ENCODE results near the gene IFIT2.
A peak's percentile ranks its signal among the peaks of the same experiment; 100 is the strongest.

Gene IFIT2

DNA sequence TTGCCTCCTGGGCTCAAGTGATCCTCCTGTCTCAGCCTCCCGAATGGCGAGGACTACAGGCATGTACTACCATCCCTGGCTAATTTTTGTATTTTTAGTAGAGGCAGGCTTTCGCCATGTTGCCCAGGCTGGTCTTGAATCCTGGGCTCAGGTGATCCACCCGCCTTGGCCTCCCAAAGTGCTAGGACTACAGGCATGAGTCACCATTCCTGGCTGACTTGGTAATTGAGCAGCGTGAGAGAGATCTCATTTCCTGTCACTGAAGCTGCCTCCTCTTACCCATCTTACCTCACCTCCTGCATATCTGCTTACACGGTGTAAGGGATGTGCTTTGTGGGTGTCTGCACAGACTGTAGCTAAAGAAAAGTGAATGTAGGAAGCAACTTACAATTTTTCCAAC lies 35.6 kb downstream of the IFIT2 start:
- Histone ChIP-seq H3K36me3 (ENCODE audit: low read depth) (no peaks in the 10 kb centered on the region), H3K27ac (ENCODE audit: poor library complexity, severe bottlenecking) (peak overlapping the region; percentile 33), H3K9me3 (ENCODE audit: severe bottlenecking) (no peaks in the 10 kb centered on the region), H3K4me1 (ENCODE audit: insufficient read depth, poor library complexity, severe bottlenecking) (peaks cover 28% of the 10 kb centered on the region), H3K4me3 (ENCODE audit: severe bottlenecking) (no peak overlapping the region), H3K27me3 (ENCODE audit: insufficient read depth, poor library complexity, severe bottlenecking) (no peaks in the 10 kb centered on the region)
- DNase-seq (ENCODE audit: low spot score) (no peak), ATAC-seq (ENCODE audit: low read depth) (peak; percentile 90)
- TF ChIP-seq, protein P1, sequence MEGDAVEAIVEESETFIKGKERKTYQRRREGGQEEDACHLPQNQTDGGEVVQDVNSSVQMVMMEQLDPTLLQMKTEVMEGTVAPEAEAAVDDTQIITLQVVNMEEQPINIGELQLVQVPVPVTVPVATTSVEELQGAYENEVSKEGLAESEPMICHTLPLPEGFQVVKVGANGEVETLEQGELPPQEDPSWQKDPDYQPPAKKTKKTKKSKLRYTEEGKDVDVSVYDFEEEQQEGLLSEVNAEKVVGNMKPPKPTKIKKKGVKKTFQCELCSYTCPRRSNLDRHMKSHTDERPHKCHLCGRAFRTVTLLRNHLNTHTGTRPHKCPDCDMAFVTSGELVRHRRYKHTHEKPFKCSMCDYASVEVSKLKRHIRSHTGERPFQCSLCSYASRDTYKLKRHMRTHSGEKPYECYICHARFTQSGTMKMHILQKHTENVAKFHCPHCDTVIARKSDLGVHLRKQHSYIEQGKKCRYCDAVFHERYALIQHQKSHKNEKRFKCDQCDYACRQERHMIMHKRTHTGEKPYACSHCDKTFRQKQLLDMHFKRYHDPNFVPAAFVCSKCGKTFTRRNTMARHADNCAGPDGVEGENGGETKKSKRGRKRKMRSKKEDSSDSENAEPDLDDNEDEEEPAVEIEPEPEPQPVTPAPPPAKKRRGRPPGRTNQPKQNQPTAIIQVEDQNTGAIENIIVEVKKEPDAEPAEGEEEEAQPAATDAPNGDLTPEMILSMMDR (IDR thresholded peaks at IDR 0.05; ENCODE audit: poor library complexity, severe bottlenecking), result no peak

DNA sequence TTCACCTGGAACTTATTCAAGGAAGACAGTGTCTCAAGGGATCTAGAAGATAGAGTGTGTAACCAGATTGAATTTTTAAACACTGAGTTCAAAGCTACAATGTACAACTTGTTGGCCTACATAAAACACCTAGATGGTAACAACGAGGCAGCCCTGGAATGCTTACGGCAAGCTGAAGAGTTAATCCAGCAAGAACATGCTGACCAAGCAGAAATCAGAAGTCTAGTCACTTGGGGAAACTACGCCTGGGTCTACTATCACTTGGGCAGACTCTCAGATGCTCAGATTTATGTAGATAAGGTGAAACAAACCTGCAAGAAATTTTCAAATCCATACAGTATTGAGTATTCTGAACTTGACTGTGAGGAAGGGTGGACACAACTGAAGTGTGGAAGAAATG lies 36.9 kb downstream of the IFIT2 start:
- peaks cover 19% of the 10 kb centered on the region for H3K4me1 ChIP-seq (ENCODE audit: insufficient read depth, poor library complexity, severe bottlenecking)
- H3K27ac ChIP-seq (ENCODE audit: poor library complexity, severe bottlenecking), result no peak overlapping the region
- H3K36me3 ChIP-seq (ENCODE audit: low read depth), result no peaks in the 10 kb centered on the region
- TF ChIP-seq, protein P1 (IDR thresholded peaks at IDR 0.05; ENCODE audit: poor library complexity, severe bottlenecking), result no peak
- ATAC-seq (ENCODE audit: low read depth) (no peak), DNase-seq (ENCODE audit: low spot score) (no peak)
- H3K4me3 ChIP-seq (ENCODE audit: severe bottlenecking), result no peak overlapping the region
- no peaks in the 10 kb centered on the region for H3K9me3 ChIP-seq (ENCODE audit: severe bottlenecking)
- no peaks in the 10 kb centered on the region for H3K27me3 ChIP-seq (ENCODE audit: insufficient read depth, poor library complexity, severe bottlenecking)

- Histone ChIP-seq H3K4me3 (ENCODE audit: severe bottlenecking) (no peak overlapping the region), H3K27me3 (ENCODE audit: insufficient read depth, poor library complexity, severe bottlenecking) (no peaks in the 10 kb centered on the region), H3K27ac (ENCODE audit: poor library complexity, severe bottlenecking) (no peak overlapping the region), H3K4me1 (ENCODE audit: insufficient read depth, poor library complexity, severe bottlenecking) (peaks cover 18% of the 10 kb centered on the region), H3K36me3 (ENCODE audit: low read depth) (no peaks in the 10 kb centered on the region), H3K9me3 (ENCODE audit: severe bottlenecking) (no peaks in the 10 kb centered on the region)
- DNase-seq (ENCODE audit: low spot score) (no peak), ATAC-seq (ENCODE audit: low read depth) (no peak)
- TF ChIP-seq, protein P1 (IDR thresholded peaks at IDR 0.05; ENCODE audit: poor library complexity, severe bottlenecking), result no peak
Measured at GRCh38 chr10:89339875-89340274, 38.0 kb downstream of the IFIT2 start.

DNA sequence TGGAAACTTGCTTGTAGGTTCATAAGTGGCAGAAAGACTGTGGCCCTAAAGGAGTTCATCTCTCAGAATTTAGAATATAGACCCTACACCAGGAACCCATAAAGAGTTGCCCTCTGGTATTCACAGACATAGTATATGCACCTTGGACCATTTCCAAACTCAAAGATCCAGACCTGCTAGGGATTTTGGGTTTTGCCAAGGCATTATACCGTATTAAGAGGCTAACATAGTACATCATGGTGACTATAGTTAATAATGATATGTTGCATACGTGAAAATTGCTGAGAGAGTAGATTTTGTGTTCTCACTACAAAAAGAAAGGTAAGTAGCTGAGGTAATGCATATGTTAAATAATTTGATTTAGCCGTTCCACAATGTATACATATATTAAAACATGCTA lies 39.8 kb downstream of the IFIT2 start:
- no peaks in the 10 kb centered on the region for H3K36me3 ChIP-seq (ENCODE audit: low read depth)
- no peak for ATAC-seq (ENCODE audit: low read depth)
- DNase-seq (ENCODE audit: low spot score), result no peak
- no peaks in the 10 kb centered on the region for H3K9me3 ChIP-seq (ENCODE audit: severe bottlenecking)
- H3K4me1 ChIP-seq (ENCODE audit: insufficient read depth, poor library complexity, severe bottlenecking), result peaks cover 23% of the 10 kb centered on the region
- TF ChIP-seq, protein P1 (IDR thresholded peaks at IDR 0.05; ENCODE audit: poor library complexity, severe bottlenecking), result no peak
- no peaks in the 10 kb centered on the region for H3K27me3 ChIP-seq (ENCODE audit: insufficient read depth, poor library complexity, severe bottlenecking)
- no peak overlapping the region for H3K27ac ChIP-seq (ENCODE audit: poor library complexity, severe bottlenecking)
- H3K4me3 ChIP-seq (ENCODE audit: severe bottlenecking), result no peak overlapping the region

DNA sequence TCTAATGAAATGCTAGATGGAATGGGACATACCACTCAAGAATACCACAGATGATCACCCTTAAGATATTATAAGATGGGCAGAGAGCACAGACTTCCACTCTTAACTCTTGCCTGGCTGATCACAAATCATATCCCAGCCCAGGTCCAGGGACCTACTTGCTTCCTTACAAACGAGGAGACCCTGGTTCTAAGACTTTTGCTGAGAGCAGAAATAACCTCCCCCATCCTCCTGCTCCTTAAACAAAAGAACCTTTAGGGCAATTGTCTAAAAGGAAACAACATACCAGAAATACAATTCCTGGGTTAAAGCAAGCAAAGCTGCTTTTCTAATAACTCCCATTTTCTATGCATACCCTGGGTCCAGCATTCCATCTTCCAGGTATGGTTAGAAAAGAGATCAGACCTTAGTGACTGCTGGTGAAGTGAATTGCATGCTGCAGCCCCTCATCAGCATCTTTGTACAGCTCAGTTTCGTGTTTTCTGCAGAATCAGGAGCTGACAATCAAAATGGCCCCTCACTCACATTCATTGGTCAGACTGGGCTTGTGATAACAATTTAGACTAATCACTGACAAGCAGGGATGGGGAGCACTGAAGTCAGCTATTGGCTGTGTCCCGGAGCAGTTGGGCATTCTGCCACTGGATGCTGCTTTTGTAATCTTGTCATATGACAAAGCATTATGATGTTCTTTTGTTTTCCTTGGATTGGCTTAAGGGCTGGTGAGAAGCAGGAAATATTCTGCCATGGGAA lies 40.5 kb downstream of the IFIT2 start:
- DNase-seq (ENCODE audit: low spot score) (no peak), ATAC-seq (ENCODE audit: low read depth) (peak; percentile 60; the same call in 2 of the 3 replicates)

More for the DNA sequence above, 40.5 kb downstream of the IFIT2 start:
- Histone ChIP-seq H3K4me1 (ENCODE audit: insufficient read depth, poor library complexity, severe bottlenecking) (peaks cover 22% of the 10 kb centered on the region), H3K4me3 (ENCODE audit: severe bottlenecking) (no peak overlapping the region), H3K27me3 (ENCODE audit: insufficient read depth, poor library complexity, severe bottlenecking) (no peaks in the 10 kb centered on the region), H3K36me3 (ENCODE audit: low read depth) (no peaks in the 10 kb centered on the region), H3K27ac (ENCODE audit: poor library complexity, severe bottlenecking) (no peak overlapping the region), H3K9me3 (ENCODE audit: severe bottlenecking) (no peaks in the 10 kb centered on the region)
- TF ChIP-seq, protein P1 (IDR thresholded peaks at IDR 0.05; ENCODE audit: poor library complexity, severe bottlenecking), result no peak
